NCI-H82 (cell line): ENCODE data around the gene CDC42BPG.

Experiments
- DNase-seq: peaks from one replicate; lab custom pipeline; 2025; lab: John Stamatoyannopoulos, UW

The CDC42BPG gene

GRCh38 chr11:64864473-64865285, 20.2 kb upstream of the CDC42BPG start:
- DNase-seq: no peak

DNA sequence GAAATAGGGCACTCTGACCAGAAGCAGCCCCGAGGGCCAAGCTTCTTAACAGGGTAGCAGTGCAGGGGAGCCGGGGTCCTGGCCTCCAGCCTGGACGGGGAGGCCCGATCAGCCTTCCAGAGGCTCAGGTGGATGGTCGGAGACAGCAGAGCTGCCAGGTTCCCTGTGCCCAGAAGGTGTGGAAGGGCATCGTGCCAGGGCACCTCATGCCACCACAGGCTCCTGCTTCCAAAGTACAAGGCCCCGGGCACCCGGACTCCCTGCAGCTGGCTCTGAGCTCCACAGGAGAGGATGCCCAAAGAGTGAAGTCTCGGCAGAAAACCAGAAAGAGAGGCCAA, 19.7 kb upstream of the CDC42BPG start:
- DNase-seq: no peak

DNA sequence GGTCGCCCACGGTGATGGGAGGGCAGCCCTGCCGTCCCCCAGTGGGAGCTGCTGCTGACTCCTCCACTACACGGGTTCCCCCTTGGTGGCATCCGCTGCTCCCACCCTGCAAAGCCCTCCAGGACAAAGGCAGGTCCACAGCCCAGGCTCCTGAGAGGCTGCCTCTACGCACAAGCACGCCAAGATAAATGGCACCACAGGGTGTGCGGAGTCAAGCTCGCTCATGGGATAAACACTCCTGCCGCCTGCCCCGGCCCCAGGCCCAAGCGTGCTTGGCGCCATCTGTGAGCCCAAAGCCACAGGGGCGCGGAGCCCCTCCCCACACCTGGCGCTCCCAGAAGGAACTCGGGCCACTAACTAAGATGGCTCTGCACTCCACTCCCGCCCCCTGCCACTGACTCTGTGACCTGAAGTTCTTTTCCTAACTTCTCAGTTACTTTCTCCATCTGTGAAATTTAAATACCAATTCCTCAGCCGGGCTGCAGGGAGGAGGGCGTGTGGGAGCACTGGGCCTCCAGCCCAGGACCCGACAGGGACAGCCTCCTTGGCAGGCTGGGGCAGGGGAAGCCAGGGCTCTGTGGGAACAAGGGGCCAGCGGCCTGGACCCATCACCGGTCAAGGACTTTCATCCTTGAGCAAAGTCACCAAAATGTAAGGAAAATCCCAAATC, 19.1 kb upstream of the CDC42BPG start:
- DNase-seq: peak; percentile 79

GRCh38 chr11:64862987-64863390, 18.5 kb upstream of the CDC42BPG start:
- DNase-seq: no peak

- no peak for DNase-seq
Measured at GRCh38 chr11:64861227-64861975, 16.9 kb upstream of the CDC42BPG start.

DNA sequence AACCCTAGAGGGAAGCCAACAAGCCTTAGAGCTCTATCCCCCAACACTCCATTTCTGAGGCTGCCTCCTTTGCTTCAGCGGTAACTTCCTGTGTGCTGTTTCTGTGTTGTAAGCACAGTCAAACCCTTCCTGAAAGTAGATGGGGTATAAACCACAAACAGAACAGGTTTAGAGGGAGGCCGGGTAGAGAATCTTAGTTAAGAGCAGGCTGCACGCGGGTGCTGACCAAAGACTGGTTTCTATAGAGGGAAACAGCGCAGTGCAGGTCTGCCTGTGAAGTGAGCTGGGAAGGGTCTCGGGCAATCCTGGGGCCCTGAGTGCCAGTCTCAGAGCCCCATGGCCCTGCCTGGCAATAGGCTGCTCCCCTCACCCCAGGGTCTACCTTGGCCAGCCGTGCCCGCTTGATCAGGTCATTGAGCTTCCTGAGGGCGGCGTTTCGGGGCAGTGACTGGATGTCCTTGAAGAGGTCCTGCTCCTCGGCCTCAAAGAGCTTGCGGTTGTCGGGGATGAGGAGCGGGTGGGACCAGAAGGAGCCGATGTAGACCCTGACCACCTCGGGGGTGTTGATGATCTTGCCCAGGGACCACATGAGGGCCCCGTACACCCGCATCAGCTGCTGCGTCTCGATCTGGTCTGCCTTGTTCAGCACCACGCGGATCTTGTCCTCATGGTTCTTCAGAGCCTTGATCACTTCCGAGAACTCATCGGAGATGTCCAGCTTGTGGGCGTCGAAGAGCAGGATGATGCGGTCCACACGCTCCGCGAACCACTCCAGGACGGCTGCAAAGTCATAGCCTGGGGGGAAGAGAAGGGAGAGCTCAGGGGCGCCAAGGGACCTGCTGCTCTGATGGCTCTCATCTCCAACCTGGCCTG, 15.3 kb upstream of the CDC42BPG start:
- DNase-seq: no peak

- DNase-seq: no peak
Measured at GRCh38 chr11:64858467-64859263, 14.2 kb upstream of the CDC42BPG start.

DNA sequence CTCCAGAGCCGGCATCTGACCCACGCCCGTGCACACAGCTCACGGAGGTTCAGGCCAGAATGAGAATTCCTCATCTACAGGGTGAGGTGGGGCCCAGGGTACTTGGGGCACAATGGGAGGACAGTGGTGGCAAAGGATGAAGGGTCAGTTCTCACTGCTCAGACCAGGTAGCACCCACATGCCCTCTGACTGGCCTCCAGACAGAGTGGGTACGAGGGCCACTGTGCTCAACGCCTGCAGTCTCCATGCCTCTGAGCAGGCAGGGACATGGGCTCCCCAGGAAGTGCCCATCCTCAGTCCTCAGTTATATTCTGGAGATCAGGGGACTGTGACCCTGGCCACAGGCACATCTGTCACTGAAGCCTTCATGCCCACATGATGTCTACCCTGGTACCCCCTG, 13.0 kb upstream of the CDC42BPG start:
- DNase-seq: no peak

DNA sequence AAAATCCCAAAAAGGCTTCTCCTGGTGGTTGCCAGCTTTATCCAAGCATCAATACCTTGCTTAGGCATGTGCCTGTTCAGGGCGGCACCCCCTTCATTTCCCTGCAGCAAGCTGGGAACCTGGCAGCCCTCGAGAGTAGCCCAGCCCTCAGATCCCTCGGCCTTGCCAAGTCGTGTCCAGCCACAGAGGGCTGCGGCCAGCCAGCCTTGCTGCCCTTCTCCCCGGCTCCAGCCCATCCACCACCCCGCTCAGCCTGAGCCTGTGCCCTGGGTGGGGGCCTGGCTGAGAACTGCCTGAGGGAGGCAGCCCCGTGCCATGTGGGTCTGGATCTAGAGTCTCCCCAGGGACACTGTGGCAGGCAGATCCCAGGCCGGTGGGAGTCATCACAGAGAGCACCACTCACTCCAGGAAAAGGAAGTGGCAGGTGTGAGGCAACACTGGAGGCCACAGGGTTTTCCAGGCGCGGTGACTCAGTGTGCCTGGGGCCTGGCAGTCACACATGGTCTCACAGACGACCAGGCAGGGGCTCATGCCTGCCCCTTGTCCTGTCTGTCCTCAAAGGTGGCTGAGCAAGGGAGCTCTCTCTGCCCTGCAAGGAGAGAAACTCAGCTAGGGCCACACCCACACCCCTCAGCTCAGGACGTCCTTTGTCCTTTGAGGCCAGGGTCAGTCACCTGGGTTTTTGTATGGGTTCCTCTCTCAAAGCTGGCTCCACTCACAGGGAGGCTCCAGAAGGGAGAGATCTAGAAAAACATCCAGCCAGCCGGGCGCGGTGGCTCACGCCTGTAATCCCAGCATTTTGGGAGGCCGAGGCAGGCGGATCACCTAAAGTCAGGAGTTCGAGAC, 12.2 kb upstream of the CDC42BPG start:
- DNase-seq: no peak

DNA sequence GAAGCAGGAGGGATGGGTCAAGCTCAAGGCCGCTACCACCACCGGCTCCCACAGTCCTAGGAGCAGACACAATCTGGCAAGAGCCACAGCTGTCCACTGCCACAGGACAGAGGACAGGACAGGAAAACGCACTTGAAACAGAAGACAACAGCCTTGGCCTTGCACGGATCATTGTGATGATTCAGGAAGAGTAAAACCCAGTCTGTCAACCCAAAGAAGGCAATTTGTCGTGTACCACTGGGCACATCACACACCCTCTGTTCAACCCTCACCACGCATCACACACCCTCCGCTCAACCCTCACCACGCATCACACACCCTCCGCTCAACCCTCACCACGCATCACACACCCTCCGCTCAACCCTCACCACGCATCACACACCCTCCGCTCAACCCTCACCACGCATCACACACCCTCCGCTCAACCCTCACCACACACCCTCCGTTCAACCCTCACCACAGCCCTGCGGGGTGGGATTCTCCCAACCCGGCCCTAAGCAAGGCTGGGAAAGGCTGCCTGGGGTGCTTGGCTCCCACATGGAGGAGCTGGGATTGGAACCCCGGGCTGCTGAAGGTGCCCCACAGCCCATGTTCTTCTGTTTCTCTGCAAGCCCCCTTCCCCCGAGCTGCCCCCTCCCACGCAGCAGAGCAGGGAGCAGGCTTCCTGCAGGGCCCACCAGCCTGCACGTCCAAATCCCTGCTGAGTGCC, 11.3 kb upstream of the CDC42BPG start:
- DNase-seq: no peak

DNA sequence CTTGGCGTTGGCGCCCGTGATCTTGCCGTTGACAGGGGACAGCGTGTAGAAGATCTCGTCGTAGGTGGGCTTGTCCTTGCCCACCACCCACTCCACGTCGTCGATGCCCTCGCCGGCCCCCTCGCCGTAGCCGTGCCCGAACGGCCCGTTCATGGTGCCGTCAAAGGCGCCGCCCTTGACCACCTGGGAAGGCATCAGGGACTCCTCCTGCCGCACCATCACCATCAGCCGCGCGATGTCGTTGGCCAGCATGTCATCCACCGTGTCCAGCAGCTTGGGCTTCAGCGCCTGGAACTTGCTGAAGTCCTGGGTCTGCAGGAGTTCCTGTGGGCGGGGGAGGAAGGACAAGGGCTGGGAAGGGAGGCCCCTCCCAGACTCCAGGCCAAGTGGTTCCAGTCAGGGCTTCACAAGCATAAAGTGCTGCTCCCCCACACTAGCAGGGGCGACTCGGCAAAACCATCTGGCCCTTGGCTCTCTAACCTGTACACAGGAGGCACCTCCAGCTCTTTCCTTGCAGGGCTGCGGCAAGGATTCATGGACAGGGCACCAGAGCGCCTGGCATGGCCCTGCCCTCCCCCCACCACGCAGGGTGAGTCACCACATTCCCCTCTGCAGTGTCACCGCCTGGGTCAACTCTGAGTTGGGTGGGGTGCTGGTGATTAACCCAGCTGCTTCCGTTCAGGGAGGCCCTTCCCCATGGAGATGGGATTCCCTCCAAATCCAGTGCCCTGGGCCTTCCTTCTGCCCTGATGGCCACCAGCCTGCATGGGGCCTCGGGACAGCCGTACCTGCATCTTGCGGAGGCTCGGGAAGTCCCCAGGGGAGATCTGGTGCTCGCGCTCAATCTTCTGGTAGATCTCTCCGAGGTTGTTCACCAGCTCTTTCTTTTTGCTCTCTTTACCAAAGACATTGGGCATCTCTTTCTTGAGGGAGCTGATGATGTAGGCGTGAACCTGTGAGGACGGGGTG, 10.4 kb upstream of the CDC42BPG start:
- DNase-seq: no peak

DNA sequence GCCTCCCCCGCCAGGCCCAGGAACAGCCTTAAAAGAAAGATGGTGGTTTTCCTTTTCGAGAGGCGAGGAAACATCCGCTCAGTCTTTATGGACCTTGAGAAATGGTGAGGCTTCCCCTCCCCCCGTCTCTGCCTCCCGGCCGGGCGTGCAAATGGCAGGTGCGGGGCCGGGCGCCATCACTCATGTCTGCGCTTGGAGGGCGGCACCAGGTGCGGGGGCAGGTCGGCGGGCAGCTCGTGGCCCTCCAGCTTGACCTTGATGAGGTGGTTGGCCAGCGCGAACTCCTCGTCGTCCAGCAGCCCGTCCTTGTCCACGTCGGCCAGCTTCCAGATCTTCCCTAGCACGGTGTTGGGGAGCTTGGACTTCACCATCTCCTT, 9.7 kb upstream of the CDC42BPG start:
- no peak for DNase-seq

DNA sequence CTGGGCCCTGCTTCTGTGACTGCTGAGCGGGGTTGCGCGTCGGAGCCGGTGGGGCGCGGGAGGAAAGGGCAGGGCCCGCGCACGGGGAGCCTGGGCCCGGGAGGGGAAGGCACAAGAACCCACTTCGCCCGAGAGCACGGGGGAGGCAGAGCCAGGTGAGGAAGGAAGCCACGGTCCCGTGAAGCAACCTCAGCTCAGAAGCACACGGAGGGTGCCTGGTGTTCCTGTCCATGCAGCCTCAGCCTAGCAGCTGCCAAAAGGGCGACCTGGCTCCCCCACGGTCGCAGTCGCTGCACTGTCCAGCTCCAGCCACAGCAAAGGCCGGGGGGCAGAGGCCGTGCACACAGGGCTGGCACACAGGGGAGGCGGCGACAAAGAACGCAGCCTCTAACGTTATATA, 9.3 kb upstream of the CDC42BPG start:
- no peak for DNase-seq

DNA sequence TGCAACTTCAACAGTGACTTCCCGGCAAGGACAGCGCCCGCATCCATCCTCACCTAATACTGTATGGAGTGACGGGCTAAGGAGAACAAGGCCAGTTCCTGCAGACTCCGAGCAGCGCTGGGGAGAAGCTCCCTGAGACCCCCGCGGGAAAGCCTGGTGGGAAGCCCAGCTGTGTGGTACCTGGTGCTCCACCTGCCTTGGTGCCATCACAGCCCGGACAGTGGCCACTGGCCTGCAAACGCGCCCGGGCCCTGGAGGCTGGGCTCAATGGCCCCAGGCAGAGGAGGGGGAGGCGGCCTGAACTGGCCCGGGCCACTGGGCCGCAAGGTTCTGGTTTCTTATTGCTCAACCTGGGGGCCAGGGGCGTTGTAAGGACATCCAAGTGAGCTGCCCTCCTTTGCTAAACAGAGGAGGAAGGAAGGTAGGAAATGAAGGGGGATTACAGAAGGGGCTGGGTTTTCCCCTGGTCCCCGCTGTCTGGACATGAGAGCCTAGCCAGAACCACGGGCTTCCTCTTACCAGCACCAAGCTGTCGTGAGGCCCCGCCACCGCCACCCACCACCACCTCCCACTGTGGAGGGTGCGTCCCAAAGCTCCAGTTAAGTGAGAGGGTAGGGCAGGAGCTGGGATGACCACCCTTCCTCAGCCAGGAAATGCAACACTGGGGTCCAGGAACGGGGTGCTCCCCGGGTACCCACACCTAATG, 8.5 kb upstream of the CDC42BPG start:
- DNase-seq: no peak

DNA sequence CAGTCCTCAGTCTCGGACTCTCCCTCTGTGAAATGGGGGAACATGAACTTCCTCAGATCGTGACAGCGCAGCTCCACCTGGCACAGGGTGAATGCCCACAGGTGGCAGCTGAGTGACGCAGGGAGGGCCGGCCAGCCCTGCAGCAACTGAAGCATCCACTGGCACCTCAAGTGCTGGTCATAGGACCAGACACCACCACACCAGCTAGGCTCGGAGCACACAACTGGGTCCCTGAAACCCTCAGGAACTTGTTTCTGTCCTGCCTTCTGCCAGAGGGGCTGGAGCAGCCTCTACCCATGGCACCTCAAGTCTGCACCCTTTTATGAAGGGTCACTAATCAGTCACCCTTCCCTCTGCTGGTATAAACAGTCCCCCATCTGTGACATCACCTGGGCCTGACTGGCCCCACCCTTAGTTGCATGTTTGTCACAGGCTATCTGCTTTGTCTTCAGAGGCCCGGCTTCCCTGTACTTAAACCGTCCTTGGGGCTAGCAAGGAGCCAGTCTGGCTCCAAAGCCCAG, 7.4 kb upstream of the CDC42BPG start:
- DNase-seq: no peak

DNA sequence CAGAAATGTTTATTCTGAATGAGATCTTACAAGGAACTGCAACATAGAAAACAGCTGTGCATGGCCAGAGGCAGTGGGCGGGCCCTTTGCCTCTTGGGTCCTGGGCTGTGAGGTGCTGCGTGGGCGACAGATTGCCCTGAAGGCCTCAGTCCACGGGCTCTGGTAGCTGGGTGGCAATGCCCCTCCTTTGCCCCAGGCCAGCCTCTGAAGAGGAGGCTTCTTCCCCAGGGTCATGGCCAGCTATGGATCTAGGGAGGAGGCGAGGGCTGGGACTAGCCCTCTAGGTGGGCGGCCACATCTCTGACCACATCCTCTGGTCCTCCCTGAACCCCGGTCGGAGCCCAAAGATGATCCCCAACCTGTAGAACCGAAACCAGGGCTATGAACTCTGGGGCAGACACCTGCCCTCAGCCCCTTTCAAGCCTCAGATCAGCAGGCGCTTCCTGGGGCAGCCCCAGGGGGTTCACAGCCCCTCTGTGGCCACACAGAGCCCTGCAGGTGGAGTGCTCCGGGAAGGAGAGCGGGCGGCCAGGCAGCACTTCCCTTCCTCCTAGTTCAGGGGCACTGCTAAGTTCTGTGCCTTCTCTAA, 6.6 kb upstream of the CDC42BPG start:
- DNase-seq: no peak
